Measurements from ENCODE around the gene SSUH2. TPM values are rescaled to one million over a fixed set of nuclear protein-coding genes. Genes with fewer than 3 reads are reported as not detected.

Gene SSUH2
- total and polyA plus RNA-seq, 3 donors from 2014 or later: 9.8 to 28.9 (median 15.0) TPM

GRCh38 chr3:8608791-8609467 lies 35.7 kb downstream of the SSUH2 start:
- no peak overlapping the region for H3K4me3 ChIP-seq
- no peaks in the 10 kb centered on the region for H3K9me3 ChIP-seq
- peaks cover 9% of the 10 kb centered on the region for H3K4me1 ChIP-seq
- intact Hi-C loops (cut with DNase I; ENCODE audit: low total_unique reads): no loop called here
- 91 to 95% methylated on average over 10 of the region's 10 CpGs for WGBS, 2 donors
- no peaks in the 10 kb centered on the region for H3K36me3 ChIP-seq (ENCODE audit: low read depth, missing control alignments)
- TF ChIP-seq POLR2A (IDR thresholded peaks at IDR 0.05) (no peak), CTCF (IDR thresholded peaks at IDR 0.05) (no peak)
- no peaks in the 10 kb centered on the region for H3K27me3 ChIP-seq
- no peak for DNase-seq
- H3K27ac ChIP-seq: no peak overlapping the region

GRCh38 chr3:8608041-8608790 lies 36.4 kb downstream of the SSUH2 start:
- TF ChIP-seq CTCF (IDR thresholded peaks at IDR 0.05) (no peak), POLR2A (IDR thresholded peaks at IDR 0.05) (no peak)
- no peak for DNase-seq
- 94 to 95% methylated on average over 13 to 16 of the region's 16 CpGs for WGBS, 2 donors
- Histone ChIP-seq H3K27ac (no peak overlapping the region), H3K4me1 (peaks cover 9% of the 10 kb centered on the region), H3K27me3 (no peaks in the 10 kb centered on the region), H3K36me3 (ENCODE audit: low read depth, missing control alignments) (no peaks in the 10 kb centered on the region), H3K4me3 (no peak overlapping the region), H3K9me3 (no peaks in the 10 kb centered on the region)
- intact Hi-C loops (cut with DNase I; ENCODE audit: low total_unique reads): no loop called here

DNA sequence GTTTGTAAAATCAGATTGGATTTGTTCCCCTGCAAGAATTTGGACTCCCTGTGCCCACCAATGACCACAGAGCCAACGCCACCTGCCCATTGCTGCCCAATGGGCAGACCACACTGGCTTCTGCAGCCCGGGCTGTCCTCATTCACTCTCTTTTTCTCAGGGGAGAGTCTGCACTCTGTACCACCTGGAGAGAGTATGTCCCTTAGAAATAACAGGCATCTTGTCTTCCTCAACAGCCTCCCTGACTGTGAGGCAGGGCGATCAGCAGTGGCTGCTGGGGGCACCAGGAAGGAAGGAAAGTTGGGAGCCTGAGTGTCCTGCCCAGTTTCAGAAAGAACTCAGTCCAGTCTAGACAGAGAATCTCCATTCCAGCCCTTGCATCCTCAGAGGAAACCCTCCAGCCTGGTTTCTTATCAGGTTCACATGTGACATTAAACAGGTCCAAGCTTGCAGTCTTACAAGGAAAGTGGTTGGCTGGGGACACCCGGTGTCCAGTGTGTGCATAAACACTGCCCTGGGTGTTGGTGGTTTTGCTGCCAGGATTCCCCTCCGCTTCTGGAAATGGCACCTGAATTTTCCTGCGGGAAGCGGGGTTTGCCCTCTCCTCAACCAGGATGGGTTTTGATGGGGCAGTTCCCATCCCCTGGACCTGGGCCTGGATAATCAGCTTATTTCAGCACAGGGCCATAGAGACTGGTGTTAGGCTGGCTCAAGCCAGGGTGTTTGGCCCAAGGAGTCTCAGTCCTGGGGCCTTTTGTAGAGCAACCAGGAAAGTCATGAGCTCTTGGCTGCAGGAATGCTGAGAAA lies 37.2 kb downstream of the SSUH2 start:
- DNase-seq: peak; percentile 89
- intact Hi-C loops (cut with DNase I; ENCODE audit: low total_unique reads): no loop called here
- TF ChIP-seq CTCF (IDR thresholded peaks at IDR 0.05): peak; percentile 66 to 86 (median 83)
- no peak for TF ChIP-seq POLR2A (IDR thresholded peaks at IDR 0.05)
- H3K4me3 ChIP-seq: no peak overlapping the region
- 39 to 47% methylated on average over 7 of the region's 7 CpGs for WGBS, 2 donors
- no peaks in the 10 kb centered on the region for H3K36me3 ChIP-seq (ENCODE audit: low read depth, missing control alignments)
- no peaks in the 10 kb centered on the region for H3K27me3 ChIP-seq
- peaks cover 9% of the 10 kb centered on the region for H3K4me1 ChIP-seq
- H3K9me3 ChIP-seq: no peaks in the 10 kb centered on the region
- H3K27ac ChIP-seq: no peak overlapping the region

DNA sequence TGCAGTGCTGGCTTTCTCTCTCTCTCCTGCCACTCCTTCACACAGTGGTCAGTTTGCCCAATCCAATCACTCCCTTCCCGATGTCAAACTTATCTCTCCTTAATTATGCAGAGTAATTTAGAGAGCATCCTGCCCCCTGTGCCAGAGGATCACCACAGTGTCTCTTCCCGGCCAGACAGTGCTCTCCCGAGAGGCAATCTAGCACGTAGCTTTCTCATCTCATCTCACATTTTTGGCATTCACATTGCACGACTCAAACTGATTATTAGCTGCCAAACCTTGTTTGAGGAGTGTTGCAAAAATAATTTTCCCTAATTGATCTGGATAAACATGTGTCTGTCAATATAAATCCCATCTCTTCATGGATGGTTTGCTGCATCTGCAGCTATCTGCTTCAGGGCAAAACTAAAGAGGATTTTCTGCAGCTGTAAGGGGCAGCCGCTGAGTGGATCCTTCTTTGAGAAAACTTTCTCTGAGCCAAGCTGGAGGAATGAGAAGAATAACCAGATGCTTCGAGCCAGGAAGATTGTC lies 37.8 kb downstream of the SSUH2 start:
- no peak for TF ChIP-seq CTCF (IDR thresholded peaks at IDR 0.05)
- no peak for TF ChIP-seq POLR2A (IDR thresholded peaks at IDR 0.05)
- no peaks in the 10 kb centered on the region for H3K9me3 ChIP-seq
- no peak overlapping the region for H3K27ac ChIP-seq
- H3K27me3 ChIP-seq: no peaks in the 10 kb centered on the region
- no peaks in the 10 kb centered on the region for H3K36me3 ChIP-seq (ENCODE audit: low read depth, missing control alignments)
- WGBS, 2 donors: 42 to 52% methylated on average over 7 of the region's 7 CpGs
- peaks cover 9% of the 10 kb centered on the region for H3K4me1 ChIP-seq
- no peak for DNase-seq
- intact Hi-C loops (cut with DNase I; ENCODE audit: low total_unique reads): no loop called here
- no peak overlapping the region for H3K4me3 ChIP-seq

Data from testis (tissue), 3 donors.